SK-N-SH (cell line): ENCODE results near the gene RBMY1A1. TPM values are rescaled to one million over a fixed set of nuclear protein-coding genes. Genes with fewer than 3 reads are reported as not detected.
"Not testable (repeated sequence)": the region's sequence is repeated elsewhere in the genome, so short reads cannot be mapped to it uniquely, and the experiment has no call there.

Experiments used
- CTCF ChIA-PET: fragments of 300-600, 350-600 bp; formaldehyde crosslinking; extraction: SDS; loops from one replicate; lab custom pipeline; 2021; lab: Yijun Ruan, JAX
- POLR2A ChIA-PET: fragments of 350-600 bp; sonication (Branson Sonifier 250); formaldehyde crosslinking; extraction: SDS; loops from one replicate; lab custom pipeline; 2020; ENCODE audit warnings: antibody characterized with exemption, inconsistent platforms; lab: Yijun Ruan, JAX
- DNase-seq: peaks from one replicate; pipeline ENCODE4 v3.0.0; 2012
- H2AFZ ChIP-seq: fragments of 200-600 bp; sonication (generic); 2 replicates; pipeline ENCODE4 v1.8.1; 2016; ENCODE audit warnings: antibody characterized with exemption, mild to moderate bottlenecking, low read depth
- H3F3A ChIP-seq: fragments of 200-600 bp; sonication (generic); replicated peaks from 2 replicates; pipeline ENCODE3; 2016; ENCODE audit warnings: antibody characterized with exemption, mild to moderate bottlenecking; ENCODE audit not compliant: insufficient read depth
- H3K27ac ChIP-seq, 2 experiments: fragments of 200-500 bp in 1 of 2; fragments of 200-600 bp in 1 of 2; sonication (Bioruptor generic) in 1 of 2; sonication (generic), shearing (Covaris generic) in 1 of 2; 2 replicates each; pipeline versions ENCODE4 v1.5.1 to v1.6.1; 2014 to 2016; ENCODE audit warnings: low read depth in 2 of 2, inconsistent platforms in 1 of 2, low read length in 1 of 2, mild to moderate bottlenecking in 1 of 2, mixed read lengths in 1 of 2
- H3K27me3 ChIP-seq: fragments of 200-600 bp; sonication (generic), shearing (Covaris generic); 2 replicates; pipeline ENCODE4 v1.6.1; 2016; ENCODE audit warnings: mixed run types; ENCODE audit not compliant: insufficient read depth
- H3K36me3 ChIP-seq, 2 experiments: fragments of 200-500 bp in 1 of 2; fragments of 200-600 bp in 1 of 2; sonication (Bioruptor generic) in 1 of 2; sonication (generic) in 1 of 2; replicated peaks in 1 of 2; 2 replicates each; pipeline versions ENCODE3 to v1.5.1; 2014 to 2016; ENCODE audit warnings: low read length in 1 of 2, mild to moderate bottlenecking in 1 of 2; ENCODE audit not compliant: insufficient read depth in 2 of 2, control insufficient read depth in 1 of 2
- H3K4me1 ChIP-seq, 2 experiments: fragments of 200-500 bp in 1 of 2; fragments of 200-600 bp in 1 of 2; sonication (Bioruptor generic) in 1 of 2; sonication (generic), shearing (Covaris generic) in 1 of 2; 2 replicates each; pipeline versions ENCODE4 v1.5.1 to v1.6.1; 2014 to 2016; ENCODE audit warnings: low read depth in 1 of 2, low read length in 1 of 2, mixed run types in 1 of 2; ENCODE audit not compliant: insufficient read depth in 2 of 2, control insufficient read depth in 1 of 2
- H3K4me2 ChIP-seq: fragments of 200-600 bp; sonication (generic), shearing (Covaris generic); 2 replicates; pipeline ENCODE4 v1.6.1; 2017; ENCODE audit warnings: mixed run types
- H3K4me3 ChIP-seq, 2 experiments: fragments of 200-500 bp in 1 of 2; fragments of 200-600 bp in 1 of 2; sonication (Bioruptor generic) in 1 of 2; sonication (generic), shearing (Covaris generic) in 1 of 2; 2 replicates each; pipeline versions ENCODE4 v1.5.1 to v1.8.1; 2014 to 2016; ENCODE audit warnings: low read depth in 2 of 2, inconsistent platforms in 1 of 2, low read length in 1 of 2, mild to moderate bottlenecking in 1 of 2, mixed read lengths in 1 of 2, moderate library complexity in 1 of 2
- H3K79me2 ChIP-seq: fragments of 200-600 bp; sonication (generic); 2 replicates; pipeline ENCODE4 v1.8.1; 2017; ENCODE audit warnings: mild to moderate bottlenecking; ENCODE audit not compliant: insufficient read depth
- H3K9ac ChIP-seq: fragments of 200-600 bp; sonication (generic); 2 replicates; pipeline ENCODE4 v1.6.1; 2017; ENCODE audit warnings: mixed run types
- H3K9me2 ChIP-seq: fragments of 200-600 bp; sonication (generic); 2 replicates; pipeline ENCODE4 v1.6.1; 2017; ENCODE audit warnings: mixed run types
- H3K9me3 ChIP-seq: fragments of 200-600 bp; sonication (generic); 2 replicates; pipeline ENCODE4 v1.6.1; 2017; ENCODE audit warnings: mixed run types, mild to moderate bottlenecking, moderate library complexity
- H4K20me1 ChIP-seq: fragments of 200-600 bp; sonication (generic); 2 replicates; pipeline ENCODE4 v1.6.1; 2017; ENCODE audit warnings: mild to moderate bottlenecking, mixed run types; ENCODE audit not compliant: insufficient read depth
- CHD2 ChIP-seq: fragments of 150-350 bp; IDR thresholded peaks from 2 replicates; pipeline ENCODE4 v1.6.1; 2018; ENCODE audit warnings: low read length; ENCODE audit not compliant: partially characterized antibody
- EP300 ChIP-seq, 2 experiments: IDR thresholded peaks; 2 replicates each; pipeline versions ENCODE4 v1.4.0 to v1.6.1; 2012; ENCODE audit warnings: borderline replicate concordance in 1 of 2, low read depth in 1 of 2, low read length in 1 of 2
- EZH2phosphoT487 ChIP-seq: fragments of 200-600 bp; sonication (generic); IDR thresholded peaks from 2 replicates; pipeline ENCODE4 v1.6.1; 2017; ENCODE audit warnings: low read depth, mixed run types, mild to moderate bottlenecking, antibody characterized with exemption, moderate library complexity, borderline replicate concordance
- FOXM1 ChIP-seq: IDR thresholded peaks from 2 replicates; pipeline ENCODE4 v1.4.0; 2012; ENCODE audit warnings: low read depth, mild to moderate bottlenecking
- MXI1 ChIP-seq: IDR thresholded peaks from 2 replicates; pipeline ENCODE4 v1.6.1; 2012; ENCODE audit warnings: mild to moderate bottlenecking, low read depth, low read length, improper control_type of control experiment
- NRF1 ChIP-seq: IDR thresholded peaks from 2 replicates; pipeline ENCODE4 v1.6.1; 2012; ENCODE audit warnings: low read depth, mild to moderate bottlenecking, low read length
- SMC3 ChIP-seq: IDR thresholded peaks from 2 replicates; pipeline ENCODE4 v1.6.1; 2012; ENCODE audit warnings: low read depth, low read length, improper control_type of control experiment
- TEAD4 ChIP-seq: IDR thresholded peaks from 2 replicates; pipeline ENCODE4 v1.4.0; 2012; ENCODE audit warnings: mild to moderate bottlenecking, borderline replicate concordance; ENCODE audit not compliant: insufficient read depth
- ZBTB33 ChIP-seq: IDR thresholded peaks from 2 replicates; pipeline ENCODE4 v1.4.0; 2012; ENCODE audit warnings: low read depth, borderline replicate concordance
- WGBS: methylation state at CpG from one replicate; pipeline ENCODE4 v1.1.6; 2017; ENCODE audit warnings: low lambda C conversion rate; 5-methylcytosine and 5-hydroxymethylcytosine counted together
- polyA plus RNA-seq, 3 experiments: library from polyadenylated mRNA; depleted of rRNA; stranded (reverse); fragments of >200 nt; gene quantifications; 2 replicates each; pipeline ENCODE4 v1.2.3, GENCODE V29; 2012

The RBMY1A1 gene
- polyA plus RNA-seq, 1 of the 3 experiments (the other 2 are of a cell fraction): not detected

- Histone ChIP-seq H3K9ac (no peak overlapping the region), H3K4me1 (no peaks in the 10 kb centered on the region), H4K20me1 (no peaks in the 10 kb centered on the region), H3K79me2 (no peaks in the 10 kb centered on the region), H3K27me3 (no peaks in the 10 kb centered on the region), H3K4me2 (no peak overlapping the region), H3K9me2 (no peaks in the 10 kb centered on the region), H3F3A (no peaks in the 10 kb centered on the region), H3K9me3 (no peaks in the 10 kb centered on the region), H3K27ac (no peak overlapping the region), H3K36me3 (no peaks in the 10 kb centered on the region), H3K4me3 (no peak overlapping the region), H2AFZ (no peak overlapping the region)
- no CpG with 5 or more reads among the region's 6 CpGs for WGBS
- no peak for DNase-seq
- ChIA-PET POLR2A (no interaction called here), CTCF (no interaction called here)
- TF ChIP-seq TEAD4: no peak
- no peak for TF ChIP-seq NRF1
- TF ChIP-seq CHD2: no peak
- no peak for TF ChIP-seq MXI1
- TF ChIP-seq EZH2phosphoT487: no peak
- TF ChIP-seq EP300 (IDR thresholded peaks at IDR 0.05; ENCODE audit: borderline replicate concordance in 1 of 2, low read depth in 1 of 2, low read length in 1 of 2): no peak
- no peak for TF ChIP-seq ZBTB33
- no peak for TF ChIP-seq FOXM1
- no peak for TF ChIP-seq SMC3
Observed at GRCh38 chrY:21592059-21592458, 57.4 kb downstream of the RBMY1A1 start.

- H4K20me1 ChIP-seq, H3K4me1 ChIP-seq, CTCF ChIA-PET, H3K36me3 ChIP-seq, H3K27ac ChIP-seq, H3K9me3 ChIP-seq, H3K4me2 ChIP-seq, POLR2A ChIA-PET, H3K9me2 ChIP-seq, H3K4me3 ChIP-seq, H3F3A ChIP-seq, H2AFZ ChIP-seq, DNase-seq, H3K79me2 ChIP-seq, H3K9ac ChIP-seq, H3K27me3 ChIP-seq: not testable (repeated sequence)
- WGBS: no CpG with 5 or more reads among the region's 16 CpGs
Observed at GRCh38 chrY:21596287-21596686, 61.6 kb downstream of the RBMY1A1 start.

Other genes with a start within 250 kb of the RBMY1A1 start
- gene RBMY1B, start 23.5 kb upstream of the RBMY1A1 start, polyA plus RNA-seq (2012; rRNA removed): not detected in 2 replicates